Adipocyte (in vitro differentiated cells): Measurements from ENCODE around the gene KRT78.

Experiments used
- DNase-seq: peaks from one replicate; pipeline ENCODE4 v3.0.0-alpha.2; 2015; ENCODE audit warnings: low read depth
- H3K27me3 ChIP-seq: replicated peaks from 2 replicates; pipeline ENCODE4 v1.7.0; 2013; ENCODE audit warnings: mild to moderate bottlenecking, low read length, moderate library complexity; ENCODE audit not compliant: control insufficient read depth, insufficient read depth
- H3K36me3 ChIP-seq: 2 replicates; pipeline ENCODE4 v1.7.0; 2013; ENCODE audit warnings: low read length, mild to moderate bottlenecking, moderate library complexity; ENCODE audit not compliant: control insufficient read depth, insufficient read depth, severe bottlenecking
- H3K4me1 ChIP-seq: 2 replicates; pipeline ENCODE4 v1.7.0; 2013; ENCODE audit warnings: mild to moderate bottlenecking, low read length, moderate library complexity; ENCODE audit not compliant: control insufficient read depth, insufficient read depth
- H3K4me3 ChIP-seq: 2 replicates; pipeline ENCODE4 v1.7.0; 2013; ENCODE audit warnings: mild to moderate bottlenecking, low read length, moderate library complexity
- H3K9ac ChIP-seq: 2 replicates; pipeline ENCODE4 v1.7.0; 2013; ENCODE audit warnings: mild to moderate bottlenecking, low read length, moderate library complexity
- H3K9me3 ChIP-seq: 2 replicates; pipeline ENCODE4 v1.7.0; 2013; ENCODE audit warnings: mild to moderate bottlenecking, low read length, moderate library complexity; ENCODE audit not compliant: control insufficient read depth

The KRT78 gene

DNA sequence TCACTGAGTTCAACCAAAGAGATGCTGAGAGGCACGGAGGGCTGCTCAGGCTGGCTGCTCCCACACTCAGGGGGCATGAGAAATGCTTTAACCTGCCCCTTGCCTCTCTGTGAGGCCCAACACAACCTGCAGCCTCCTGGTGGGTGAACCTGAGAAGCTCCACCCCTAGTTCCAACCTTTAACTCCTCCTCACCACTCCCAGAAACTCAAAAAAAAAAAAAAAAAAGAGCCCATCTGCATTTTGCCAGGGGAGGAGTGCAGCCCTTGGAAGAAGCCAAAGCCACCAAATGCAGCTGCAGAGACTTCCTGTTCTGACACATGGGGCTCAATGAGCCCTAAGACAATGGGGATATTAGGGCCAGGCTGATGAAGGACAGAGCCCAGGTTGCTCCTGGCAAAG is 43.8 kb downstream of the KRT78 start:
- Histone ChIP-seq H3K9ac (no peak overlapping the region), H3K4me1 (no peaks in the 10 kb centered on the region), H3K4me3 (no peak overlapping the region), H3K27me3 (peaks cover 51% of the 10 kb centered on the region), H3K36me3 (no peaks in the 10 kb centered on the region), H3K9me3 (no peaks in the 10 kb centered on the region)
- DNase-seq: no peak

DNA sequence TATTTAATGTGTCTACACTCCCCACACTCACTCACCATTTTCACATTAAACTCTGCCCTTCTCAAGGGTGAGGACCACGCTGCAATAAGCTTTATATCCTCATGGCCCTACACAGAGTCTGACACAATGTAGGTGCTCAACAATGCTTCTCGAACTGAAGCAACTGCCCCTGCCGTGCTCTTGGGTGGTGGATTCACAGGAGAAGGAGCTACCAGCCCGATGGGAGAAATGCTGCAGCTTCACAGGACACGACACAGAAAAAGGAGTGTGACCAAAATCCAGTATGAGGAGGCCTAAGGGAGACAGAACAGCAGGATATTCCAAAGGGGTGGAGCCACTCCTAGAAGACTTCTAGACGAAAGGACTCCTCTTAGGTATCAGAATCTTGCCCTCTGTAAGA is 46.4 kb downstream of the KRT78 start:
- H3K4me3 ChIP-seq: no peak overlapping the region
- no peak overlapping the region for H3K9ac ChIP-seq
- H3K36me3 ChIP-seq: no peaks in the 10 kb centered on the region
- H3K9me3 ChIP-seq: no peaks in the 10 kb centered on the region
- no peak for DNase-seq
- H3K4me1 ChIP-seq: no peaks in the 10 kb centered on the region
- peaks cover 30% of the 10 kb centered on the region for H3K27me3 ChIP-seq

DNA sequence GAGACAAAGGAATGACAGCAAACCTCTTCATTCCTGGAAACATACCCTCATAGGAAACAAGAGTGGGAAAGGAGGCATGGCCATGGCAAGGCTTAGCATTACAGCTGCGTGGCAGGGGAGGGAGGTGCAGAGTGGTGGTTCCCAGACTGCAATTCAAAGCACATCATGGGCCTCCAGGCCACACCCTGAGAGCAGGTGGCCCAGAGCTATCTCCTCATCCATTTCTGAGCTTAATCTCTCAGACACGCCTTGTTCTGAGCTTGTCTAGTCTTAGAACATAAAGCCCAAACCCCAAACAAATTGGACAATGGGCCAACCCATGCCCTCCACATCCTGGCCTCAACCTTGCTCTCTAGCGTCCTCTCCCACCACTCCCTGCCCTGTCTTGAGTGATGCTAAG is 47.0 kb downstream of the KRT78 start:
- no peak for DNase-seq
- Histone ChIP-seq H3K9ac (no peak overlapping the region), H3K27me3 (peaks cover 26% of the 10 kb centered on the region), H3K36me3 (no peaks in the 10 kb centered on the region), H3K9me3 (no peaks in the 10 kb centered on the region), H3K4me1 (no peaks in the 10 kb centered on the region), H3K4me3 (no peak overlapping the region)

DNA sequence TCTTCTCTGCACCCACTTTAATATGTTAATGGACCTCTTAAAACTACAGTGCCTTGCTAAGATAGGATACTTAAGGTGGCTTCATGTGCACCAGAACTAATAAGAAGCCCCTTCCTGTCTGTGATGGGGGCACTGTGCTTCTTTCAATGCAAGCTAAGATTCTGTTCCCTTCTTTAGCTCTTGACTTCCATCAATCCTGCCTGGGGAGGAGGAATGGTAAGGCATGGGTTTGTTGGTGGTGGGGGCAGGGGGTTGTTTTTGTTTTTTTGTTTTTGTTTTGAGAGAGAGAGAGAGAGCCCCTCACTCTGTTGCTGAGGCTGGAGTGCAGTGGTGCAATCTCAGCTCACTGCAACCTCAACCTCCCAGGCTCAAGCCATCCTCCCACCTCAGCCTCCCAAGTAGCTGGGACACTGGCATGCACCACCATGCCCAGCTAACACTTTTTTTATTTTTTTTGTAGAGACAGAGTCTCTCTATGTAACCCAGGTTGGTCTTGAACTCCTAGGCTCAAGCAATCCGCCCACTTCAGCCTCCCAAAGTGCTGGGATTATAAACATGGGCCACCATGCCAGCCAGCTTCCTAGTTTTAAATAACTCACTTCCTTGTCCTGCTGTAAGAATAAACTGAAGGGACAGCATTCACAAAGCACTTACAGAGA is 48.4 kb downstream of the KRT78 start:
- Histone ChIP-seq H3K9ac (no peak overlapping the region), H3K4me1 (no peaks in the 10 kb centered on the region), H3K4me3 (no peak overlapping the region), H3K36me3 (no peaks in the 10 kb centered on the region), H3K27me3 (peaks cover 13% of the 10 kb centered on the region), H3K9me3 (no peaks in the 10 kb centered on the region)
- no peak for DNase-seq

DNA sequence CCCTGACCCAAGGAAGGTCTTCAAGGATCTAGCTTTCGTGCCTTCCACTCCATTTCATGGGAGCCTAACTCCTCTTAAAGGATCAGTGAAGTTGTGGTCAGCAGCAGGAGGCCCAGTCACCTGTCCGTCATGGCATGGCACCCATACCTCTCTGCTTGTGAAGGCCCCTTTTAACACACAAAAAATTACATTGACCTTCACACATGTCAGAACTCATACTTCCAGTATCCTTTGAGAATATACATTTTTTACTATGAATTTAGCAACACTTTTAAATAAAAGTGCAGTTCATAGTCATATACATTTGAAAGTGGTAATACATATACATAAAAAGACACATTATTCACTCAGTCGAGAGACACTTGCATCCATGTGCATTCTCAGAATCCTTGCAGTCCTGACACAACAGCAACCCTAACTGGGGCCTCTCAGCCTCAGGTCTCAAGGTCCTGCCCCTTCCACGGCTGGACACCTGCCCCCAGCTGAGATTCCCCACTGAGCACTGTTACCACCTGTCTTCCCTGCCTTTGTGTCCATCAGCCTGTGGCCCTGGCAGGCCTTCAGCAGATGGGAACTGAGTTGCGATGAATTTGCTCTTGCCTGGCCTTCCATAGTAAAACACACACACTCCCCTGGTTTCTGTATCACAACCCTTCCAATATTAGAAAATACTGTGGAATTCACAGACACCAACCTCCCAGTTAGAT is 49.1 kb downstream of the KRT78 start:
- DNase-seq: no peak

DNA sequence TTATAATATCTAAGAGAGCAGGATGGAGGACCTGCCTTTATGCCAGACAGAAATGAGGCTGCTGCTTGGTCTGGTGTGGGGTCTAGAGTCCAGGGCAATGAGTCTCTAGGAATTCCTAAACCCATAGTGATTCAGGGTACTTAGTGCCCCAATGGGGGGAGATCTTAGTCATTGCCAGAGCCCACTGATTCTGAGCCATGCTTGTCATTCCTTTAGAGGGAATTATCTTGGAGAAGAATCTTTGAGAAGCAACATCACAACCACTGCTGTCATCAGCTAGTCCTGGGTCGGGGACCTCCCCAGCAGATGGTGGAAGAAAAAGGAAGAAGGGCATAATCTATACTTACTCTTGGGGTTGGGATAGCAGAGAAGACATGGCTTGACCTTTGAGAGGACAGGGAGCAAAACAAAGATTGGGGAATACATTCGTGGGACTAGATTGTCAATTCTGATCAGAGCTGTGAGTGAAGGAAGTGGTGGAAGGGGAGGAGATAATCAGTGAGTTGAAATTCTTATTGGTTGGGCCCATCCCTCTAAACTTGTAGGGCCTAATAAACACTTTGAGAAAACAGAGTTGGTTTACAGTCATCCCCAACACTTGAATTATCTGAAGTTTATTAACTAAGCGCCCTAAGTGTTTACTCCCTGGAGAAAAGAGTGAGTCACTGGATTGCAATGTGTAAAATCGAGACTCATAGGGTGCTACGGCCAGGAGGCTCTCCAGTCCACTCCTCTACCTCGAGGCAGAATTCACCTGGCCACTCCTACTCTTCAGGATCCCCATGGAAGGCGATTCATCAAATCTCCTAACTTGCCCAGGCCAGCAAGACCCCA is 49.9 kb downstream of the KRT78 start:
- Histone ChIP-seq H3K4me3 (no peak overlapping the region), H3K4me1 (no peaks in the 10 kb centered on the region), H3K36me3 (no peaks in the 10 kb centered on the region), H3K9ac (no peak overlapping the region), H3K9me3 (no peaks in the 10 kb centered on the region), H3K27me3 (peaks cover 9% of the 10 kb centered on the region)
- no peak for DNase-seq

More for the DNA sequence above, 49.1 kb downstream of the KRT78 start:
- Histone ChIP-seq H3K36me3 (no peaks in the 10 kb centered on the region), H3K9ac (no peak overlapping the region), H3K27me3 (peaks cover 10% of the 10 kb centered on the region), H3K4me1 (no peaks in the 10 kb centered on the region), H3K9me3 (no peaks in the 10 kb centered on the region), H3K4me3 (no peak overlapping the region)

DNA sequence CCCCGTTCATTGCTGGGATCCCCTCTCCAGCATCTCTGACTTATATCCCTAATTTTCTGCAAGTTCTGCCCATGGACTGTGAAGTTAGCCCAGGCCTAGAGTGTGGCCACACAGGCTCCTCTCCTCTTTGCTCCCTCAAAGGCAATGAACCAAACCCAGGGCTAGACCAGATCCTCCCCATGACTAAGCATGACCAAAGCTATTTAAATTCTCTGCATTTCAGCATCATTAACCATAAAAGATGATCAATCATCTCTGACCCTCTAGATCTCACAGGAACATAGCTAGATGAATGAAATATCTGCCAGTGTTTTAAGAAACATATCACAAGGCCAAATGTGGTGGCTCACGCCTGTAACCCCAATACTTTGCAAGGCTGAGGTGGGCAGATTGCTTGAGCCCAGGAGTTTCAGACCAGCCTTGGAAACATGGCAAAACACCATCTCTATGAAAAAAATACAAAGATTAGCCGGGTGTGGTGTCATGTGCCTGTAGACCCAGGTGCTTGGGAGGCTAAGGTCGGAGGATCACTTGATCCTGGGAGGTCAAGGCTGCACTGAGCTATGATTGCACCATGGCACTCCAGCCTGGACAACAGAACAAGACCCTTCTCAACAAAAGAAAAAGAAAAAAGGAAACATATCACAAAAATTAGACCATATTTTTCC is 50.7 kb downstream of the KRT78 start:
- Histone ChIP-seq H3K27me3 (peaks cover 2% of the 10 kb centered on the region), H3K4me3 (no peak overlapping the region), H3K9ac (no peak overlapping the region), H3K9me3 (no peaks in the 10 kb centered on the region), H3K36me3 (no peaks in the 10 kb centered on the region), H3K4me1 (no peaks in the 10 kb centered on the region)
- no peak for DNase-seq

DNA sequence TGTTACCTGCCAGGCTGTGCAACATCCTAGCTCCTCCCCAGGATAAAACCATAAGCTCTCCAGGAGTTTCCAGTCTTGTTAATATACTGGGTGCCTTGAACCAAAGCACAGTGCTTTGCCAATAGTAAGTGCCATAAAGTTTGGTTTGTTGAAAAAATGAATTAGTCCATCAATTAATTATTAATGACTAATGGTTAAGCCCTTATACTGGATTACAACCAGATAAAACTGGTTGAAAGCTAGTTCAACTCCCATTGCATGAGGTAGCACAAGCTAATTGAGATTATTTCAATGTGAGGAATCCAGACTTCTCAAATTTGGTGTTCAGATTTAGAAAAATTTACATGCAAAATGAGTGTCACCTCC is 51.3 kb downstream of the KRT78 start:
- Histone ChIP-seq H3K9me3 (no peaks in the 10 kb centered on the region), H3K4me3 (no peak overlapping the region), H3K36me3 (no peaks in the 10 kb centered on the region), H3K27me3 (peaks cover 4% of the 10 kb centered on the region), H3K9ac (no peak overlapping the region), H3K4me1 (no peaks in the 10 kb centered on the region)
- no peak for DNase-seq

DNA sequence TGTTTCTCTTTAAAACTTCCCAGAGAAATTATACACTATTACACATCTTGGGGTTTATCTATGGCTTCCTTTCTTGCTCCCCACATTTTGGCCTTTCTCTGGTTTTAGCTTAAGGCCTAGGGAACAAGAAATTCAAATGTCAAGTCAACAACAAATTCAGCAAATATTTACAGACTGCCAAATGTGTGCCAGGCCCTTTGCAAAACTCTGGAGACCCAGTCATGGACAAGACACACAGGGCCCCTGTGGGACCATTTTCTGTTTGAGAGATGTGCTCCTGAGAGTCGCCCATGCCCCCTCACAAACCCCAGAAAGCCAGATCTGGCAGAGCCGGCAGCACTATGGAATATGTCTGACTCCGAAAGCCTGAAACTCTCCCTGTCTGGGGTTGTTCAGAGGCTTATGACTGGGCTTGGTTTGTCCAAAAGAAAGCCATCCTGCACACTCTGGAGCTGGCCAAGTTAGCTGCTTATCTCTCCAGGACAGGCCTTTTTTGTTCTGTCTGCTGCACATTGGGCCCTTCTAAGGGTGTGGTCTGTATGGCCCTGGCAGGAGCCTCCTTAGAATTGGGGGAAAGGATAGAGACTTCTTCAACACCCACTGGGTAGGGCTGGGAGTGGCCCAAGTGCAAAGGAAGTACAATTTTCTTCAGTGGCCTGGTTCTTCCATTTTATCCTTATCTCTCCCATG is 51.8 kb downstream of the KRT78 start:
- Histone ChIP-seq H3K9ac (no peak overlapping the region), H3K9me3 (no peaks in the 10 kb centered on the region), H3K27me3 (peaks cover 6% of the 10 kb centered on the region), H3K36me3 (no peaks in the 10 kb centered on the region), H3K4me3 (no peak overlapping the region), H3K4me1 (no peaks in the 10 kb centered on the region)
- DNase-seq: no peak

DNA sequence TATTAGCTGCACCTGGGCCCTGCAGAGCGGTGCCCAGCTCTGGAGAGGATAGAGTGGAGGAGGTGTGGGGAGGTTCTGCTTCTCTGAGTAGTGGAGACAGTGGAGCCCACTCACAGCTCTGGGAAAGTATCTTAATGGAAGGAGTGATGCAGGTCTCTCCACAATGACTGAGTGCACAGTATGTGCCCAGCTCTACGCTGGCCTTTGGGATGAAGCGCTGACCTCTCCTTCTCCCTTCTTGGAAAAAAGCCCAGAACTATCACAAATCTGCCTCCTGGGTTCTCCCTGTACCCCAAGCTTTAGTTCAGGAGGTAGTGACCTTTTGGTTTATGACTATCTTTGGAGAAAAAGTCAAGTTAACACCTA is 52.4 kb downstream of the KRT78 start:
- no peaks in the 10 kb centered on the region for H3K36me3 ChIP-seq
- no peak overlapping the region for H3K9ac ChIP-seq
- no peaks in the 10 kb centered on the region for H3K4me1 ChIP-seq
- no peaks in the 10 kb centered on the region for H3K9me3 ChIP-seq
- H3K27me3 ChIP-seq: peaks cover 10% of the 10 kb centered on the region
- DNase-seq: no peak
- H3K4me3 ChIP-seq: no peak overlapping the region
